GM20000 (cell line): ENCODE data around the gene EMX2.

Source experiments
- DNase-seq: peaks from one replicate; pipeline ENCODE4 v3.0.0; 2012; ENCODE audit warnings: low spot score
- CTCF ChIP-seq: IDR thresholded peaks from 2 replicates; pipeline ENCODE4 v1.5.1; 2012; ENCODE audit warnings: mild to moderate bottlenecking, control low read depth; ENCODE audit errors: extremely low read depth, missing control alignments

Gene EMX2

GRCh38 chr10:117541909-117542705 lies 439 bp upstream of the EMX2 start:
- TF ChIP-seq CTCF: no peak
- peak; percentile 70 for DNase-seq

- peak; percentile 54 for DNase-seq
- TF ChIP-seq CTCF: no peak
These were observed 868 bp downstream of the EMX2 start for GRCh38 chr10:117543225-117544003.

GRCh38 chr10:117544004-117544701 lies 1.6 kb downstream of the EMX2 start:
- TF ChIP-seq CTCF: no peak
- DNase-seq: peak; percentile 32

GRCh38 chr10:117544711-117545140 lies 2.2 kb downstream of the EMX2 start:
- DNase-seq: peak; percentile 36
- TF ChIP-seq CTCF: no peak

GRCh38 chr10:117545141-117546019 lies 2.8 kb downstream of the EMX2 start:
- TF ChIP-seq CTCF: no peak
- peak; percentile 34 for DNase-seq

- no peak for DNase-seq
- no peak for TF ChIP-seq CTCF
These were observed 3.6 kb downstream of the EMX2 start for GRCh38 chr10:117546020-117546580.
